Right lobe of liver (tissue), 6 donors: ENCODE measurements around the gene VAC14. TPM values are rescaled to one million over a fixed set of nuclear protein-coding genes. Genes with fewer than 3 reads are reported as not detected.
A peak's percentile ranks its signal among the peaks of the same experiment; 100 is the strongest.

ENCODE experiments used
- ATAC-seq, 4 donors: fragments of 200-7000 bp; cut with Tn5 transposase; one replicate each; pipeline ENCODE4 v1.9.1; 2020; ENCODE audit warnings: mild to moderate bottlenecking in 4 of 4, moderate library complexity in 4 of 4
- DNase-seq, 3 donors: peaks; one replicate each; pipeline ENCODE4 v3.0.0-alpha.2; 2020
- H3K27ac ChIP-seq, 3 donors: fragments of 200-600 bp; one replicate each; pipeline ENCODE4 v1.8.0; 2022
- H3K27me3 ChIP-seq, 2 donors: fragments of 200-600 bp; one replicate each; pipeline ENCODE4 v1.8.0; 2022
- H3K36me3 ChIP-seq, 4 donors: fragments of 200-600 bp; sonication (generic) in 1 of 4; one replicate each; pipeline versions ENCODE4 v1.5.1 to v1.8.0; 2017 to 2022; ENCODE audit warnings: control low read depth in 1 of 4
- H3K4me1 ChIP-seq, 4 donors: fragments of 200-600 bp; sonication (generic) in 1 of 4; one replicate each; pipeline versions ENCODE4 v1.5.1 to v1.8.0; 2017 to 2022; ENCODE audit warnings: control low read depth in 1 of 4
- H3K4me3 ChIP-seq, 3 donors: fragments of 200-600 bp; one replicate each; pipeline ENCODE4 v1.8.0; 2022
- H3K9me3 ChIP-seq, 4 donors: fragments of 200-600 bp; sonication (generic) in 1 of 4; one replicate each; pipeline versions ENCODE4 v1.5.1 to v1.8.0; 2017 to 2022; ENCODE audit warnings: control low read depth in 1 of 4
- CTCF ChIP-seq, 4 donors: fragments of 200-600 bp in 3 of 4; fragments of 450-650 bp in 1 of 4; IDR thresholded peaks; one replicate each; pipeline versions ENCODE4 v1.5.1 to v1.8.0; 2016 to 2022; ENCODE audit warnings: antibody characterized with exemption in 4 of 4, mild to moderate bottlenecking in 2 of 4
- POLR2A ChIP-seq: fragments of 450-650 bp; IDR thresholded peaks from one replicate; pipeline ENCODE4 v1.6.1; 2017; ENCODE audit warnings: antibody characterized with exemption, mild to moderate bottlenecking
- WGBS: methylation state at CpG from one replicate; pipeline ENCODE4 v1.1.6; 2018; ENCODE audit warnings: low coverage, low lambda C conversion rate; ENCODE audit not compliant: insufficient coverage; ENCODE audit errors: missing lambda C conversion rate; 5-methylcytosine and 5-hydroxymethylcytosine counted together
- intact Hi-C, 2 donors: fragments of 100-400 bp; cut with DNase I; formaldehyde crosslinking; loops; one replicate each; pipeline versions ENCODE4 v1.11.2 to v1.14.1; 2022
- total RNA-seq, 6 experiments: library from RNA; depleted of rRNA in 2 of 6; stranded (reverse); fragments of >200 nt in 2 of 6; fragmentation: NEBNext Ultra II Directional in 3 of 6; extraction: Animal tissue kit (Norgen Biotek cat#: 25700) in 3 of 6; gene quantifications; one replicate each; pipeline versions ENCODE4 v1.1.0 to v1.2.4, GENCODE V29; 2016 to 2023
- donor health status: DM: no; HTN: yes; CAD: no.
- donor health status: DM: no; HTN: no; CAD: no.
- donor health status: DM: no; HTN: no; CAD: no.
- donor health status: DM: no; HTN: yes; CAD: no.
- donor health status: DM: no; HTN: yes; CAD: no.

The VAC14 gene
- total RNA-seq, 6 experiments from 2014 or later, result 14.3 to 40.2 (median 23.4) TPM

DNA sequence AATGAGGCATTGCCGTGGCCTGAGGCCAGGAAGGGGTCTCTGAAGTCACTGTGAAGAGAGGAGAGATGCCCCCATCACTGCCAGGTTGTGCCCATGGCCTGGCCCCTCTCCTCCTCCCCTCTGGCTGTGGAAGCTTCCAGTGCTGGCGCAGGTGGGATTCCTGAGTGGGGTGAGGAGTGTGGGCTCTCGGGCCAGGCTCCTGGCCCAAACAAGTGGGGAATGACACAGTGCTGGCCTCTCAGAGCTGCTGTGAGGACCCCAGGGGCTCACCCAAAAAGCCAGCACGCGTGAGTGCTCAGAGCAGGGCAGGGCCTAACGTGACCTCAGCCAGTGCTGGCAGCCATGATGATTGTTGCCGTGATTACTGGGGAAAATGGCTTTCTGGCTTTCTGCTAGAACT lies 61.6 kb downstream of the VAC14 start:
- H3K27ac ChIP-seq, result peak overlapping the region in 2 of 3 donors; percentile 84 to 88

DNA sequence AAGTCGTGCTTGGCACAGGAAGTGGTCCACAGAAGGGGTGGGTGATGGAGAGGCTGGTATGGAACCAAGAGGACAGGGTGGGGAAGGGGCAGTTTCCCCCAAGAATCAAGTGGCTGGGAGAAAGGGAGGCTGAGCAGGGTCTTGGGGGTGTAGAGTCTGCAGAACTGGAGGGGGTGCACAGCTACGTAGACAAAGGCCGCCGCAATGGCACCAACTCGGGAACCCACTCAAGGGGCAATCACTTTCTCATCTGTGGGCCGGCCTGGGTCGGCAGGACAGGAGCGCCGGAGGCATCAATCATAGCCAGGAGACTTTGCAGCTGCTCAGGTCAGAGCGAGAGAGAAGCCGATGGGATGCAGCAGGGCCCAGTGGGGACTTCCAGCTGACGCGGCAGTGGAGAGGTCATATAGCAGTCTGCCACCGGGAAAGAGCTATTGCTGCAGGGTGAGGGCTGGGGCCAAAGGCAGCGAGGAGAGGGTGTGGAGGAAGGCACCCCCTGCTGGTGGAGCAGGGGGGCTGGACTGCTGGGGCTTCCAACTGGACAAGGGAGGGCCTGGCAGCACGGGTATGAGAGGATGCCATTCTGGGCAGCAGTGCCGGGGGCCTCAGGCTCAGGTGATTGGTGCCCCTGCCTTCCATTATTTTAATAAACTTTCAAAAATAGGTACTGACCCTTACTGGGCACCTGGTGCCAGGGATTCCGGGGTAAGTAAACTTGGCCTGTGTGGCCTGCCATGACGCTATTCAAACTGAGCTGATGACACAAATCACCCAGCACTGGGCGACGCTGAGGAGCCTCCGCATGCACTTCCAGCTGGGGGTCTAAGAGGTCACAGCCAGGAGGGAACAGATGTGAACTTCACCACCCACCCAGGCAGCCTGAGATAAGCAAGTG lies 62.6 kb downstream of the VAC14 start:
- intact Hi-C loops, result loop anchor here (5.0 to 10.0 kb wide), 2 partner anchors 54 to 56 kb away; partner anchors contain the start of gene MTSS2 (in 1 of the 2)
- peak; percentile 85 to 91 (median 89) for ATAC-seq
- H3K9me3 ChIP-seq, result no peaks in the 10 kb centered on the region
- WGBS, result 14% methylated on average over 11 of the region's 22 CpGs
- no peaks in the 10 kb centered on the region for H3K27me3 ChIP-seq
- peak; percentile 54 for TF ChIP-seq POLR2A
- TF ChIP-seq CTCF (IDR thresholded peaks at IDR 0.05), result peak; percentile 76 to 94 (median 91)
- H3K36me3 ChIP-seq, result no peaks in the 10 kb centered on the region
- H3K4me1 ChIP-seq, result peaks cover 0 to 53% (median 21%) of the 10 kb centered on the region in 4 donors
- peak overlapping the region; percentile 55 to 88 (median 84) for H3K27ac ChIP-seq
- peak; percentile 82 to 89 (median 89) for DNase-seq
- no peak overlapping the region for H3K4me3 ChIP-seq

More for the DNA sequence above, 61.6 kb downstream of the VAC14 start:
- Histone ChIP-seq H3K9me3 (no peaks in the 10 kb centered on the region), H3K27me3 (no peaks in the 10 kb centered on the region), H3K36me3 (no peaks in the 10 kb centered on the region), H3K4me1 (peaks cover 0 to 61% (median 25%) of the 10 kb centered on the region in 4 donors), H3K4me3 (no peak overlapping the region)
- TF ChIP-seq POLR2A, result no peak
- no peak for TF ChIP-seq CTCF (IDR thresholded peaks at IDR 0.05)
- intact Hi-C loops, result loop anchor here (5.0 to 10.0 kb wide), 2 partner anchors 55 to 57 kb away; partner anchors contain the start of gene MTSS2 (in 1 of the 2)
- ATAC-seq (no peak), DNase-seq (no peak)
- no CpG with 5 or more reads among the region's 7 CpGs for WGBS

- no peaks in the 10 kb centered on the region for H3K36me3 ChIP-seq
- no peaks in the 10 kb centered on the region for H3K27me3 ChIP-seq
- DNase-seq, result peak; percentile 74 to 86 (median 86)
- peak; percentile 55 to 76 (median 74) for ATAC-seq
- H3K4me1 ChIP-seq, result peaks cover 0 to 53% (median 21%) of the 10 kb centered on the region in 4 donors
- H3K9me3 ChIP-seq, result no peaks in the 10 kb centered on the region
- intact Hi-C loops, result loop anchor here (5.0 to 10.0 kb wide), 2 partner anchors 53 to 55 kb away; partner anchors contain the start of gene MTSS2 (in 1 of the 2)
- peak overlapping the region; percentile 55 to 88 (median 84) for H3K27ac ChIP-seq
- H3K4me3 ChIP-seq, result no peak overlapping the region
- WGBS, result under 1% methylated on average over 15 of the region's 21 CpGs
- TF ChIP-seq CTCF (IDR thresholded peaks at IDR 0.05) (no peak), POLR2A (peak; percentile 75)
These were observed 63.4 kb downstream of the VAC14 start for GRCh38 chr16:70737377-70738082.

- Histone ChIP-seq H3K27me3 (no peaks in the 10 kb centered on the region), H3K4me1 (peaks cover 0 to 47% (median 21%) of the 10 kb centered on the region in 4 donors), H3K36me3 (no peaks in the 10 kb centered on the region), H3K27ac (peak overlapping the region; percentile 55 to 88 (median 84)), H3K4me3 (no peak overlapping the region), H3K9me3 (no peaks in the 10 kb centered on the region)
- DNase-seq (no peak), ATAC-seq (no peak)
- intact Hi-C loops, result loop anchor here (5.0 to 10.0 kb wide), 2 partner anchors 52 to 54 kb away; partner anchors contain the start of gene MTSS2 (in 1 of the 2)
- WGBS, result 92% methylated on average over 2 of the region's 18 CpGs
- TF ChIP-seq POLR2A (no peak), CTCF (IDR thresholded peaks at IDR 0.05) (no peak)
These were observed 64.2 kb downstream of the VAC14 start for GRCh38 chr16:70736465-70737376.
